GM19372 (cell line): ENCODE data around the gene FEM1C.
A peak's percentile ranks its signal among the peaks of the same experiment; 100 is the strongest.

Source experiments
- ATAC-seq: cut with Tn5 transposase; IDR thresholded peaks from one replicate; pipeline ENCODE4 v1.9.1; 2021; ENCODE audit warnings: mild to moderate bottlenecking, low read depth, moderate library complexity; ENCODE audit not compliant: unreplicated experiment

Gene FEM1C

GRCh38 chr5:115558388-115558956 is 13.9 kb upstream of the FEM1C start:
- ATAC-seq, result no peak

DNA sequence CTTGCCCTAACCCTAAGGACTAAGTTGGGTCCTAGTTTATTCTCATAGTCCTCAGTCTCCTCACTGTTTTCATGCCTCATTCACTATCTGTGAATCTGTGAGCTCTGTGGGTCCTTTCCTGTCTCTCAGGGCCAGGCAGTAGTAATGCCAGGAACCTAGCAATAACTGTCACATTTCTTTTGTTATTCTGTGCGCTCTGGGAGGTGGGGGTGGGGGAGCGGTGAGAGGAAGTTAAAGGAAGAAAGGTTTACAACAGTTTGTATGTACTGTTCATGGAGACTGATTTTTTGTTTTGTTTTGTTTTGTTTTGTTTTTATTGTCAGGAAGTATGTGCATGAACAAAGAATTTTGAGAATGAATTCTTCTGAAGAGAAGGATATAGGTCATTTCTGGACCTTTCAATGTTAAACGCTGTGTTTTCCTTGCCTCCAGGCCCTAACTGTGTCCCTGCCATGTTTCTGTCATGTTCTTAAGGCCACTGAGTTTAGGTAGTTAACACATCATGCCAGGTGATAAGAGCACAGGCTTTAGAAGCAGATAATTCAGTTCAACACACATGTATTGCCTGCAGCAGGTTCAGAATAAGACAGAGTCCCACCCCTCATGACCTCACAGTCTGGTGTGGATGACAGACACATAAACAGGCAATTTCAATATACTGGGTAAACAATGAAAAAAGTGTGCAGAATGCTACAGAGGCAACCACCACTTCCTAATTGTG is 13.3 kb upstream of the FEM1C start:
- no peak for ATAC-seq

- ATAC-seq, result no peak
Observed at GRCh38 chr5:115556276-115556675, 11.7 kb upstream of the FEM1C start.

DNA sequence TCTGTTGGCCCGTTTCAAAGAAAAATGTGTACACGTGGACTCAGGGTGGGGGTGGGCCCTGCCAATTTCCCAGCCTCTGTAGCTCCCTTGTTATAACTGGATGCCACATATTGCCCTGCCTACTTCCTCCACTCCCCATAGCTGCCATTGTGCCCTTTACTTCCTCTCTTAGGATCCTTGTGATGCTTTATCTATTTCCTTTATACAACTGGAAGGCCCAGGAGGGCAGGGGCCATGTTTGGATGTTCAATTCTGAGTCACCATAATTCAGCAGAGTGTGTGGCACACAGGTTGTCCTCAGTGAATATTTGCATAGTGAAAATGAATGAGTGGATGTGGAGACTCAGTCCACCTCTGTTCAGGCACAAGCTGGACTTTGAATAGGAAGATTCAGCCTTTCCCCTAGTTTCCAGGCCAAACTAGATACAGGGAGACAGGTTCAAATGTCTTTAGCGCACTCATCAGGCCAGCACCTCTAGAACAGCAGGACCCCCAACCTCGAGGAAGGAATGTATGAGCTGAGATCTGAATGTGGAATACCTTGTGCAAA is 10.6 kb upstream of the FEM1C start:
- ATAC-seq, result no peak

GRCh38 chr5:115553082-115553481 is 8.5 kb upstream of the FEM1C start:
- no peak for ATAC-seq

GRCh38 chr5:115551415-115551814 is 6.8 kb upstream of the FEM1C start:
- no peak for ATAC-seq

- ATAC-seq, result no peak
Observed at GRCh38 chr5:115549154-115549553, 4.6 kb upstream of the FEM1C start.

GRCh38 chr5:115548683-115549082 is 4.1 kb upstream of the FEM1C start:
- no peak for ATAC-seq

DNA sequence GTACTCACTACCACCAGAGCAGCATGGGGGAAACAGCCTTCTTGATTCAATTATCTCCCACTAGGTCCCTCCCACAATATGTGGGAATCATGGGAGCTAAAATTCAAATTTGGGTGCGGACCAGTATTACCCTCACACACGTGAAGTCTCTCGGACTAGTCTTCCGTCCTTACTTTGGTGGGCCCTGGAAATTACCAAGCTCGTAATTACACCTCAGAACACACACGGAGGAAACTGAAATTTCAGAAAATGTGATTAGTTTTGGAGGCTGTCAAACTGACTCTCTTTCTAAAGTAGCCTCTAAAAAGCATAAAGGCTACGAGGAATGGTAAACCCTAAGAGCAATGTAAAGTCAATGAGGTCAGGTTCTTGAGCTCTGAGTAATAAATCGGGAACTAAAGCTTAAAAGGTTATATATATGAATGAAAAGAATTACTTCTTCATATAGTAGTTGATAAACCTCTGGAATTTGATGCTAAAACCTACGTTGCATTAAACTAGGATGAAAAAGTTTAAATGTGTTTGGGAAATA is 842 bp upstream of the FEM1C start:
- no peak for ATAC-seq

DNA sequence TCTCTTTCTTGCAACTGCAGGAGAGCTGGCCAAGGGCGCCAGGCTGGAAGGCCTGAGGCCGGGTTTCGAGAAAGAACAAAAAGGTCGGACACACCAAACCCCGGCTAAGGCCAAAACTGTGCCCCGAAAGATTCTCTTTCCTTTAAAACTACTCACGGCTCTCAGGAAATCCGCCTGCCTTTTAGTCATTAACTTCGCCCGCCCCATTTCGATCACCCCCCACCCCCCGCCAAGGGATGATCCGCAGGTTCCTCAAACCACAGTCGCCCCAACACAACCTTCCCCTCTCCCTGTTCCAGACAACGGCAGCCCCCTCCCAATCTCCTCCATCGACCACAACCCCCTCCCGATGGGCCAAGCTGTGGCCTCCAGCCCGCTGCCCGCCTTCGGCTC is 536 bp downstream of the FEM1C start:
- ATAC-seq, result peak; percentile 5

- ATAC-seq, result peak; percentile 21
Observed at GRCh38 chr5:115543365-115544042, 1.1 kb downstream of the FEM1C start.

GRCh38 chr5:115542651-115543364 is 1.8 kb downstream of the FEM1C start:
- no peak for ATAC-seq

DNA sequence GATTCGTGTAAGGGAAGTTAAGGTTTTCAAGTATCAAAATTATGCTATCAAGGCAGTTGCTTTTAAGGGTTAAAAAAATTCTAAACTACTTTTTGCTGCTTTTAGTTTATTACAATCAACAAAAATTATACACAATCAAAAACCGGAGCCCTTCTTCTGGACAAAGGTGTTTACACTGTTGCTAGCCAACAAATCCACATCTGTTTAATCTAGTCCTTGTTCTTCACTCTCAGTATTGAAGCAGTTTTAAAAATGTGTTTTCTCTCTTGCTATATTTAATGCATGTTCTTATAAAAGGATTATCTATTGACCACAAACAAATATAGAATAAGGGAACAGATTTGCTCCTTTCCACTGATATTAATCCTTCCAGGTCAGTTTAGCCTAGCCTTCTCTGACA is 2.5 kb downstream of the FEM1C start:
- ATAC-seq, result no peak

DNA sequence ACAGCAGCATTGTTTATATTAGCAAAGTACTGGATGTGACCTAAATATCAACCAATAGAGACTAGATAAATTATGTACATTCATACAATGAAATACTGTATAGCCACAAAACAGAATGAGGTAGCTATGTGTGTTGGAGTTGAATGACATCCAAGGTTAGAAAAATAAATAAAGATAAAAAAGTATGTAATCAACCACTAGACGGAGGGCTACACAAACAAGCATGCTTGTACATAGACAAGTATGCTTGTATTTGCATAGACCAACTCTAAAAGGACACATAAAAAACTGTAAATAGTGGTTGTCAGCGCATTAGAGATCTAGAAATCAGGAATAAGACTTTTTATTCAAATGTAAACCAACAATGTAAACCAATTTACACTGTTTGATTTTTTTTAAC is 3.0 kb downstream of the FEM1C start:
- no peak for ATAC-seq

DNA sequence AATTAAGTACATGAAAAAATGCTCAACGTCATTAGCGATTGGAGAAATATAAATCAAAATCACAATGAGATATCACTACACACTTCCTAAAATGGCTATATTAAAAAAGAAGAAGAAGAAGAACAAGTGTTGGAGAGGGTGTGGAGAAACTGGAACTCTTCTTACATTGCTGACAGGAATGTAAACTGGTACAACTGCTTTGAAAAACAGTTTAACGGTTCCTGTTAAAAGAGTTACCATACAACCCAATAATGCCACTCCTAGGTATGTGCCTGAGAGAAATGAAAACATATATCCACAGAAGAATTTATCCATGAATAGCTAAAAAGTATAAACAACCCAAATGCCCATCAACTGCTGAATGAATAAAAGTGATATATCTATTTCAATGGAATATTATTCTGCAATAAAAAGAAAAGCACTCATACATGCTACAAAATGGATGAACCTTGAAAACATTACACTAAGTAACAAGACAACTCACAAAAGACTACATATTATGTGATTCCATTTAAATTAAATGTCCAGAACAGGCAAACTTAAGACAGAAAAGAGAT is 9.0 kb downstream of the FEM1C start:
- no peak for ATAC-seq

DNA sequence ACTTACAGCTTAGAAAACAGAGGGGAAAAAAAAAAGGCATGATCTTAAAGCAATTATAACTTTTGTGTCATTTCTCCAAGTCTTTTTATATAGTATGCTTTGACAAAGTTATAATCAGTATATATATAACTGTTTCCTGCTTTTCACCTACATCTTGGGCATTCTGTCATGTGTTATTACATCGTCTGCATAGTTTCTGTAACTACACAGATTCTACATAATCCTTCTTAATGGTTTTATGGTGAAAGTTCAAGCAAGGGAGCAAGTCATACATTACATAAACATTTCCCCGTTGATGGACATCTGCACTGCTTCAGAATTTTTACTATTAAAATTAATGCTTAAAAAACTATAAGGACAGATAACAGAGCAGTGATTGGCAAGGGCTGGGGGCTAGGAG is 12.1 kb downstream of the FEM1C start:
- ATAC-seq, result no peak

DNA sequence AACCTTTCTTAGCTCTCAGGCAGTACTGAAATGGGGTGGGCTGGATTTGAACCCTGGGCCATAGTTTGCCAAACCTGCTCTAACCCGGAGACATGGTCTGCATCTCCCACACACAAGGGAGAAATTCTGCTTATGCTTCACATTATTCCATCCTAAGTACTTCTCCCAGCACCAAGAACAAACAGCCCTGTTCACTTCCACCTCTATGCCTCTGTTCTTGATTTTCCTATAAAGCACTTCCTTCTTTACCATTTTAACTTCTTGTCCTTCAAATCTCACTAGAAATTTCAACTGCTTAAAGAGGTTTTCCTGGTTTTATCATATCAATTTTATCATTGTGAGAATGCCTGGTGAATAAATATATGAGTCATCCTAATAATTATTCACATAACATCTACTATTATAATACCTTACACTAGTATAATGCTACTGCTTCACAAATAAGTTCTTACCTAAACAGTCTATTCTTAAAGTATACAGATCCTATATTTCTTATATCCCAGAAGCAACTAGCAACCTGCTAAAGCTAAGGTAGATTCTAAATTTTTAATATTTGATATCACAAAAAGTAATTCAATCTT is 12.7 kb downstream of the FEM1C start:
- ATAC-seq, result no peak

GRCh38 chr5:115531380-115531779 is 13.2 kb downstream of the FEM1C start:
- no peak for ATAC-seq

DNA sequence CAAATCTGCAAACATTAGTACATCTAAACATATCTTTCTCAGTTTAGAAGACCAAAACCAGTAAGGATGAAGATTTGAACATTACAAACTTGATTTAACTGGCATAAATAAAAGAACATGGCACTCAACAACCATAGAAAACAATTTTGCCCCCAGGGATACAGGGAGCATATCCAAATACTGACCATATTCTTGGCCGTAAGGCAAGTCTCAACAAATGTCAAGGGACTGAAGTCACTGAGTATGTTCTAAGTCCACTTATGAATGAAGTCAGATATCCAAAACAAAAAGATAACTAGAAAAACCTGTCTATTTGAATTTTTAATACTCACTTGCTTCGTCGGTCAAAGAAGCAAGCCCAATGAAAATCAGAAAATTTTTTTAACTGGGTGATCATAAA is 14.1 kb downstream of the FEM1C start:
- no peak for ATAC-seq

GRCh38 chr5:115526604-115527003 is 18.0 kb downstream of the FEM1C start:
- ATAC-seq, result no peak
